Posterior vena cava (tissue), 2 donors: ENCODE measurements around the gene POLR2L. TPM values are rescaled to one million over a fixed set of nuclear protein-coding genes. Genes with fewer than 3 reads are reported as not detected.

ENCODE experiments used
- DNase-seq: peaks from one replicate; pipeline ENCODE4 v3.0.0-alpha.2; 2020; ENCODE audit warnings: low spot score
- intact Hi-C, 2 donors: fragments of 100-400 bp; cut with DNase I; formaldehyde crosslinking; loops; one replicate each; pipeline versions ENCODE4 v1.14.1 to v1.14.2; 2022 to 2023
- total RNA-seq, 2 donors: library from RNA; stranded (reverse); fragmentation: NEBNext Ultra II Directional; extraction: Animal tissue kit (Norgen Biotek cat#: 25700); gene quantifications; one replicate each; pipeline ENCODE4 v1.2.1, GENCODE V29; 2021
- donor health status: DM: yes; HTN: yes; CAD: no.
- donor health status: DM: yes; HTN: yes; CAD: no.

Gene POLR2L
- total RNA-seq, 2 donors from 2014 or later = 63.9 to 91.4 TPM

- DNase-seq = no peak
- intact Hi-C loops = no loop called here
Measured at GRCh38 chr11:870418-870817, 28.1 kb upstream of the POLR2L start.

GRCh38 chr11:870127-870413 is 27.7 kb upstream of the POLR2L start:
- intact Hi-C loops = no loop called here
- no peak for DNase-seq

- intact Hi-C loops = loop anchor here in 1 of 2 donors (10.0 kb wide), 1 partner anchor 175 kb away; no protein-coding TSS in a partner anchor
- no peak for DNase-seq
Measured at GRCh38 chr11:869399-870126, 27.2 kb upstream of the POLR2L start.

GRCh38 chr11:868802-869201 is 26.5 kb upstream of the POLR2L start:
- no peak for DNase-seq
- intact Hi-C loops = loop anchor here in 1 of 2 donors (10.0 kb wide), 1 partner anchor 176 kb away; no protein-coding TSS in a partner anchor

- DNase-seq = no peak
- intact Hi-C loops = loop anchor here in 1 of 2 donors (10.0 kb wide), 1 partner anchor 176 kb away; no protein-coding TSS in a partner anchor
Measured at GRCh38 chr11:868394-868793, 26.1 kb upstream of the POLR2L start.

GRCh38 chr11:867856-868358 is 25.6 kb upstream of the POLR2L start:
- DNase-seq = no peak
- intact Hi-C loops = loop anchor here in 1 of 2 donors (10.0 kb wide), 1 partner anchor 177 kb away; no protein-coding TSS in a partner anchor

GRCh38 chr11:866481-866880 is 24.2 kb upstream of the POLR2L start:
- DNase-seq = no peak
- intact Hi-C loops = loop anchor here in 1 of 2 donors (10.0 kb wide), 1 partner anchor 178 kb away; no protein-coding TSS in a partner anchor

- no peak for DNase-seq
- intact Hi-C loops = loop anchor here in 1 of 2 donors (10.0 kb wide), 1 partner anchor 179 kb away; no protein-coding TSS in a partner anchor
Measured at GRCh38 chr11:865462-866430, 23.4 kb upstream of the POLR2L start.

- no peak for DNase-seq
- intact Hi-C loops = loop anchor here in 1 of 2 donors (10.0 kb wide), 1 partner anchor 180 kb away; no protein-coding TSS in a partner anchor
Measured at GRCh38 chr11:864898-865297, 22.6 kb upstream of the POLR2L start.

GRCh38 chr11:863910-864827 is 21.8 kb upstream of the POLR2L start:
- DNase-seq = no peak
- intact Hi-C loops = loop anchor here in 1 of 2 donors (10.0 kb wide), 1 partner anchor 181 kb away; no protein-coding TSS in a partner anchor

- intact Hi-C loops = loop anchor here in 1 of 2 donors (10.0 kb wide), 1 partner anchor 182 kb away; no protein-coding TSS in a partner anchor
- DNase-seq = no peak
Measured at GRCh38 chr11:863023-863909, 20.9 kb upstream of the POLR2L start.

- intact Hi-C loops = loop anchor here in 1 of 2 donors (10.0 kb wide), 1 partner anchor 182 kb away; no protein-coding TSS in a partner anchor
- no peak for DNase-seq
Measured at GRCh38 chr11:862696-863022, 20.3 kb upstream of the POLR2L start.

GRCh38 chr11:862081-862661 is 19.8 kb upstream of the POLR2L start:
- DNase-seq = no peak
- intact Hi-C loops = loop anchor here in 1 of 2 donors (10.0 kb wide), 1 partner anchor 183 kb away; no protein-coding TSS in a partner anchor

- DNase-seq = no peak
- intact Hi-C loops = loop anchor here in 1 of 2 donors (10.0 kb wide), 1 partner anchor 184 kb away; no protein-coding TSS in a partner anchor
Measured at GRCh38 chr11:861105-861479, 18.8 kb upstream of the POLR2L start.

GRCh38 chr11:860234-861104 is 18.1 kb upstream of the POLR2L start:
- intact Hi-C loops = loop anchor here in 1 of 2 donors (10.0 kb wide), 1 partner anchor 184 kb away; no protein-coding TSS in a partner anchor
- DNase-seq = no peak
